Measurements from ENCODE around the gene ESRRA.
A peak's percentile ranks its signal among the peaks of the same experiment; 100 is the strongest.

Gene ESRRA

DNA sequence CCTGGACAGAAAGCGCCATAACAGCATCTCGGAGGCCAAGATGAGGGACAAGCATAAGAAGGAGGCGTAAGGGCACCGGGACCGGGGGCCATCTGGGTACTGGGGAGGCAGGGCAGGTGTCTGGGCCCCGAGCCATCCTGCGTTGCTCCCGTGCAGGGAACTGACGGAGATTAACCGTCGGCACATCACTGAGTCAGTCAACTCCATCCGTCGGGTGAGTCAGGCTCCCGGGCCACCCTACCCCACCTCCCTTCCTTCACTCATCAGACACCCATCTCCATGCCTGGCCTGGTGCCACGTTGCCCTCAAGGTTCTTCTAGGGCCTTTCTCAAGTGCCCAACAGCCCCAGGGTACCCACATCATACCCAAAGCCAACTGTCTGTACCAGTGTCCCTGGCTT lies 39.0 kb upstream of the ESRRA start:
- H3K4me3 ChIP-seq (ENCODE audit: low read depth, low read length): no peak overlapping the region
- DNase-seq (ENCODE audit: low read depth): no peak
- no peak for TF ChIP-seq CTCF (IDR thresholded peaks at IDR 0.05; ENCODE audit: control insufficient read depth, extremely low read depth, insufficient read depth)

- TF ChIP-seq CTCF (IDR thresholded peaks at IDR 0.05; ENCODE audit: control insufficient read depth, extremely low read depth, insufficient read depth): no peak
- DNase-seq (ENCODE audit: low read depth): no peak
- H3K4me3 ChIP-seq (ENCODE audit: low read depth, low read length): no peak overlapping the region
Measured at GRCh38 chr11:64267207-64267945, 37.9 kb upstream of the ESRRA start.

GRCh38 chr11:64268025-64268892 lies 37.1 kb upstream of the ESRRA start:
- TF ChIP-seq CTCF (IDR thresholded peaks at IDR 0.05; ENCODE audit: control insufficient read depth, extremely low read depth, insufficient read depth): no peak
- DNase-seq (ENCODE audit: low read depth): no peak
- H3K4me3 ChIP-seq (ENCODE audit: low read depth, low read length): peak overlapping the region; percentile 59

DNA sequence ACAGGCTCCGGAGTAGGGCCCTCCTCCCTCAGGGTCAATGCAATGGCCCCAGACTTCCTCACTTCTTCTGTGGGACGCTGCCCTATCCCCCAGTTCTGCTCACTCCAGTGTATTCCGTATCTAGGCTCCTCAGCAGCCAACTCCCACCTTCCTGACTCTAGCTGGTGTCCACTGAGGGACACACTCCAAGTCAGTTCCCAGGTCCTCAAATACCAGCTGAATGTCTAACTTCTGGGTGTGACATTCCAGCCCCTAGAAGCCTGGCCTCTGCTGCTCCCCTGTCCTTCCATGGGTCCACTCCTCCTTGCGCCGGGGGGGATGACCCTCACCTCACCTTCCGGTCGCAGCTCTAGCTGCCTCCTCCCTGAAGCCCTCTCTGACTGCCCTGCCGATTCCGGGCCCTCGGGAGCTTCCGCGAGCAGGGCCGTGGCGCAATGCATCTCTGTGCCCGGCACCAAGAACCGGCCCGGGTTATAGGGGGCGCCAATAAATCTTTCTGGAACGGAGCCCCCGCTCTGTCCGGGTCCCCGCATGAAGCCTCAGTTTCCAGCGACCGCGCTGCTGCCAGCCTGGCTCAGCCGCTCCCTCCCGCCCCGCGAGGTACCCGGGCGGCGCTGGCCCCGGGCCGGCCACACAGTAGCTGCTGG lies 36.3 kb upstream of the ESRRA start:
- H3K4me3 ChIP-seq (ENCODE audit: low read depth, low read length): peak overlapping the region; percentile 59
- DNase-seq (ENCODE audit: low read depth): no peak
- TF ChIP-seq CTCF (IDR thresholded peaks at IDR 0.05; ENCODE audit: control insufficient read depth, extremely low read depth, insufficient read depth): no peak

DNA sequence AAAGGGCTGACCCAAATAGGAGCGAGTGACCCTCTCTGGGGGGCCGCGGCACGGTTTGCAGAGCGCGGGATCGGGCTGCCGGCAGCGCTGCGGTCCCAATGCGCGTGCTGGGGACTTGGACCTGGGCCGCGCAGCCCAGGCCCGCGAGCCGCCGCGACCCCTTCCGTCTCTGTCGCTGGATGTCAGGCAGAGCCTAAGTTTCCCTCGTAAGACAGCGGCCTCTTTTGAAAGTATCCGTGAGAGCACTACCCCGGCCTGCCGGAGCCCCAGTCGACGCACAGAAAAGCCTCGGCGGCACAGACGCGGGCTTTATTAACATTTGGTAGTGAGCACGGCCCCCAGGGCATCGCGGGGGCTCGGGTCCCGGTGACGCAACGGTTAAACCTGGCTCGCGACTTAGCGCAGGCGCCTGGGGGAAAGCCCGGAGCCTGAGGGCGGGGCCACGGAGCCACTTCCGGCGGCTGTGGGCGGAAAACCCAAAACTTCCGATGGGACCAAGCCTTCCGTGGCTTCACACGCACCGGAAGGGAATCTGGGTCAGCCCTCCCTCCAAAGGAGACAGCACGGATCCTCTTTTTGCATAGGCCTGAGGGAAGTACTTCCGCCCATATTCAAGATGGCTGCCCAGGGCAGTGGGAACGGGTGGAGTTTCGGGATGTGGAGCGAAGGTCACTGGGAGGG lies 35.6 kb upstream of the ESRRA start:
- H3K4me3 ChIP-seq (ENCODE audit: low read depth, low read length): peak overlapping the region; percentile 59
- TF ChIP-seq CTCF (IDR thresholded peaks at IDR 0.05; ENCODE audit: control insufficient read depth, extremely low read depth, insufficient read depth): no peak
- peak; percentile 100 for DNase-seq (ENCODE audit: low read depth)

DNA sequence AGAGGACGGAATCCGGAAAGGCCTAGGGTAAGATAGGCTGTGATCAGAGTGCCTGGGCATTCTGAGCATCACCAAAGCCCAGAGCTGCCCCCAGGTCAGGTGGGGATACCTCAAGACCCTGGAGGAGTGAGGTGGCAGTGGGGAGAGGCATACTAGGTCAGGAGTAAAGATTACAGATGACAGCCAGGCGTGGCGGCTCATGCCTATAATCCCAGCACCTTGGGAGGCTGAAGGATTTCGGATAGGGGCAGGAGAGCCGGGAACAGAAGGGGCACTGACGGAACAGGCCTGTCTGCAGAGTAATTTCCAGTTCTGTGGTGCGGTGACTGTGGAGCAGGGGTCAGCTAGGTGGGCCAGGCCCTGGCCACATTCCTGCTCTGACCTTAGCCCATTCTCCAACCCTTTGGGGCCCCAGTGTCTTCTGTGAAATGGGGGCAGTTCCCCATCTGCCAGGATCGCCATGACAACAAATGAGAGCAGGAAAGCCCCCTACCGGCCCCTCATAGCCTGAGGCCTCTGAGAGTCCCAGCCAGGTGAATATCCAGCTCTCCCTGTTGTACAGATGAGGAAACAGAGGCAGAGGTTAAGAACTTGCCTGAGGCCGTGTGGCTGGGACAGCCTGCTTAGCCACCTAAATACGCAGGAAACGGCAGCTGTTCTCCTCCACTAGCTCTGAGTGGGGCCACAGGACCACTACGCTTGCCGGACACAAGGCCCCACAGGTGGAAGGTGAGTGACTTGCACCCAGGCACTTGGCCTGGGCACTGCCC lies 30.1 kb upstream of the ESRRA start:
- no peak for DNase-seq (ENCODE audit: low read depth)
- no peak for TF ChIP-seq CTCF (IDR thresholded peaks at IDR 0.05; ENCODE audit: control insufficient read depth, extremely low read depth, insufficient read depth)
- H3K4me3 ChIP-seq (ENCODE audit: low read depth, low read length): no peak overlapping the region

Measured in LNCaP clone FGC (cell line).